ENCODE results near the gene PTPN13.

Gene PTPN13

GRCh38 chr4:86595426-86595805 is 1.3 kb downstream of the PTPN13 start:
- no peak for TF ChIP-seq REST (IDR thresholded peaks at IDR 0.05; ENCODE audit: insufficient read depth in 1 of 2, low read depth in 2 of 2, low read length in 2 of 2)
- no peak for TF ChIP-seq TAF1 (IDR thresholded peaks at IDR 0.05; ENCODE audit: borderline replicate concordance, insufficient read depth, low read length)
- no peak for TF ChIP-seq POLR2AphosphoS5 (IDR thresholded peaks at IDR 0.05; ENCODE audit: low read depth, low read length)
- no peak for TF ChIP-seq SIN3A (IDR thresholded peaks at IDR 0.05; ENCODE audit: borderline replicate concordance, insufficient read depth, low read length)

GRCh38 chr4:86596807-86597206 is 2.7 kb downstream of the PTPN13 start:
- TF ChIP-seq REST (IDR thresholded peaks at IDR 0.05; ENCODE audit: insufficient read depth in 1 of 2, low read depth in 2 of 2, low read length in 2 of 2), result no peak
- TF ChIP-seq FOXP2 (optimal IDR thresholded peaks at IDR 0.05; ENCODE audit: borderline replicate concordance, extremely low read depth, extremely low read length, insufficient read depth), result no peak
- TF ChIP-seq SIN3A (IDR thresholded peaks at IDR 0.05; ENCODE audit: borderline replicate concordance, insufficient read depth, low read length), result no peak
- TF ChIP-seq POLR2AphosphoS5 (IDR thresholded peaks at IDR 0.05; ENCODE audit: low read depth, low read length), result no peak
- no peak for TF ChIP-seq TAF1 (IDR thresholded peaks at IDR 0.05; ENCODE audit: borderline replicate concordance, insufficient read depth, low read length)

GRCh38 chr4:86600007-86600653 is 6.0 kb downstream of the PTPN13 start:
- TF ChIP-seq POLR2AphosphoS5 (IDR thresholded peaks at IDR 0.05; ENCODE audit: low read depth, low read length), result no peak
- no peak for TF ChIP-seq FOXP2 (optimal IDR thresholded peaks at IDR 0.05; ENCODE audit: borderline replicate concordance, extremely low read depth, extremely low read length, insufficient read depth)
- TF ChIP-seq SIN3A (IDR thresholded peaks at IDR 0.05; ENCODE audit: borderline replicate concordance, insufficient read depth, low read length), result no peak
- TF ChIP-seq REST (IDR thresholded peaks at IDR 0.05; ENCODE audit: insufficient read depth in 1 of 2, low read depth in 2 of 2, low read length in 2 of 2), result no peak
- TF ChIP-seq TAF1 (IDR thresholded peaks at IDR 0.05; ENCODE audit: borderline replicate concordance, insufficient read depth, low read length), result no peak

- TF ChIP-seq FOXP2 (optimal IDR thresholded peaks at IDR 0.05; ENCODE audit: borderline replicate concordance, extremely low read depth, extremely low read length, insufficient read depth) (no peak), SIN3A (IDR thresholded peaks at IDR 0.05; ENCODE audit: borderline replicate concordance, insufficient read depth, low read length) (no peak)
These were observed 9.3 kb downstream of the PTPN13 start for GRCh38 chr4:86603311-86603885.

- no peak for TF ChIP-seq SIN3A (IDR thresholded peaks at IDR 0.05; ENCODE audit: borderline replicate concordance, insufficient read depth, low read length)
- TF ChIP-seq FOXP2 (optimal IDR thresholded peaks at IDR 0.05; ENCODE audit: borderline replicate concordance, extremely low read depth, extremely low read length, insufficient read depth), result no peak
- no peak for TF ChIP-seq POLR2AphosphoS5 (IDR thresholded peaks at IDR 0.05; ENCODE audit: low read depth, low read length)
- no peak for TF ChIP-seq TAF1 (IDR thresholded peaks at IDR 0.05; ENCODE audit: borderline replicate concordance, insufficient read depth, low read length)
- TF ChIP-seq REST (IDR thresholded peaks at IDR 0.05; ENCODE audit: insufficient read depth in 1 of 2, low read depth in 2 of 2, low read length in 2 of 2), result no peak
These were observed 12.7 kb downstream of the PTPN13 start for GRCh38 chr4:86606809-86607208.
